Osteocyte (in vitro differentiated cells): Measurements from ENCODE around the gene HDDC2. TPM values are rescaled to one million over a fixed set of nuclear protein-coding genes. Genes with fewer than 3 reads are reported as not detected.

ENCODE experiments used
- DNase-seq: peaks from one replicate; pipeline ENCODE4 v3.0.0; 2021; ENCODE audit warnings: mixed read lengths; ENCODE audit not compliant: unreplicated experiment; ENCODE audit errors: extremely low spot score
- H3K27ac Mint-ChIP-seq: one replicate; pipeline ENCODE4 v1.8.0; 2021; ENCODE audit warnings: mild to moderate bottlenecking, mixed read lengths; ENCODE audit not compliant: unreplicated experiment
- H3K27me3 Mint-ChIP-seq: one replicate; pipeline ENCODE4 v1.8.0; 2021; ENCODE audit warnings: mixed read lengths; ENCODE audit not compliant: unreplicated experiment
- H3K36me3 Mint-ChIP-seq: one replicate; pipeline ENCODE4 v1.8.0; 2021; ENCODE audit warnings: mixed read lengths; ENCODE audit not compliant: unreplicated experiment
- H3K4me1 Mint-ChIP-seq: one replicate; pipeline ENCODE4 v1.8.0; 2021; ENCODE audit warnings: mixed read lengths; ENCODE audit not compliant: unreplicated experiment
- H3K4me3 Mint-ChIP-seq: one replicate; pipeline ENCODE4 v1.8.0; 2021; ENCODE audit warnings: mild to moderate bottlenecking, moderate library complexity, mixed read lengths; ENCODE audit not compliant: unreplicated experiment
- H3K9me3 Mint-ChIP-seq: one replicate; pipeline ENCODE4 v1.8.0; 2021; ENCODE audit warnings: mixed read lengths; ENCODE audit not compliant: unreplicated experiment
- total RNA-seq: library from RNA; stranded (reverse); gene quantifications from 2 replicates; pipeline ENCODE4 v1.2.1, GENCODE V29; 2021
- TF ChIP-seq, protein P1 (sequence below): fragments of 200-600 bp; sonication (generic); IDR thresholded peaks from 2 replicates; pipeline ENCODE4 v1.5.0; 2021; ENCODE audit warnings: antibody characterized with exemption, mild to moderate bottlenecking, moderate library complexity

Gene HDDC2
- total RNA-seq, 1 donor from 2014 or later: 56.6 TPM

DNA sequence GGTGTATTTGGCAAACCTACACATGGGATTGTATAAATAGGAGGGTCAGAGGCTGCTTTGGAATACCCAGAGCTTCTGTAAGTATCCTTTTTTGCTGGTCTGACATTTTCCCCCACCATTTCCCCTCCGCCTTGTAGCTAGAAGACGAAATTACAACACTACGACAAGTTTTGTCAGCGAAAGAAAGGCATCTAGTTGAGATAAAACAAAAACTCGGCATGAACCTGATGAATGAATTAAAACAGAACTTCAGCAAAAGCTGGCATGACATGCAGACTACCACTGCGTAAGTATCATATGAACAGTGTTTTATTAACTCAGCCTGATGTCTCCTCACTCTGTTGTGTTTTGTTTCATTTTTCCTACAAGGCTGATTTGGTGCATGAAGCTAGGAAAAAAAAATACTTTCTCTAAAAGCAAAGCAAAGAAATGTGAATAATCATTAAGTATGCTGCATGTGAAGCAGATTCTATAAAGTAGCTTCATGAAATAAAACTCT lies 72.7 kb downstream of the HDDC2 start:
- H3K4me1 Mint-ChIP-seq: peaks cover 15% of the 10 kb centered on the region
- no peaks in the 10 kb centered on the region for H3K27me3 Mint-ChIP-seq
- no peak overlapping the region for H3K4me3 Mint-ChIP-seq

DNA sequence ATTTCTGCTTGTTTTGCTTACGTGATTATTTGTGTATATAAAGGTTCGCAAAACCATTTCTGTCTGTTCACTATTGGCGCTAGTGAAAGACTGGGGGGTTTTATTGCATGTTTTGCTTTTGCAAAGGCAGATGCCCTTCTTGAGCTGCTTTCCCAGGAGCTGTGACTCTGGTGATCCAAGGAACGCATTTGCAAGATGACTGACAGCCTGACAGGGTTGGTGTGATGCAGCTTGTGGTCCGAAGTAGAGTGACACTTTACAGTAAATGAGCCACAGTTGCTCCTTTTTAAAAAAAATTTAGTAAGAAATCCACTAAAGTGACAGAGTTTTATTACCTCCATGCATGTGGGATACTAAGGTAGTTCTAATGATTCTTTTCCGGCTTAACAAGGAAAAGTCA lies 74.5 kb downstream of the HDDC2 start:
- no peak for DNase-seq
- no peak overlapping the region for H3K4me3 Mint-ChIP-seq
- no peaks in the 10 kb centered on the region for H3K9me3 Mint-ChIP-seq
- no peaks in the 10 kb centered on the region for H3K27me3 Mint-ChIP-seq
- peaks cover 19% of the 10 kb centered on the region for H3K4me1 Mint-ChIP-seq
- no peaks in the 10 kb centered on the region for H3K36me3 Mint-ChIP-seq
- TF ChIP-seq, protein P1, sequence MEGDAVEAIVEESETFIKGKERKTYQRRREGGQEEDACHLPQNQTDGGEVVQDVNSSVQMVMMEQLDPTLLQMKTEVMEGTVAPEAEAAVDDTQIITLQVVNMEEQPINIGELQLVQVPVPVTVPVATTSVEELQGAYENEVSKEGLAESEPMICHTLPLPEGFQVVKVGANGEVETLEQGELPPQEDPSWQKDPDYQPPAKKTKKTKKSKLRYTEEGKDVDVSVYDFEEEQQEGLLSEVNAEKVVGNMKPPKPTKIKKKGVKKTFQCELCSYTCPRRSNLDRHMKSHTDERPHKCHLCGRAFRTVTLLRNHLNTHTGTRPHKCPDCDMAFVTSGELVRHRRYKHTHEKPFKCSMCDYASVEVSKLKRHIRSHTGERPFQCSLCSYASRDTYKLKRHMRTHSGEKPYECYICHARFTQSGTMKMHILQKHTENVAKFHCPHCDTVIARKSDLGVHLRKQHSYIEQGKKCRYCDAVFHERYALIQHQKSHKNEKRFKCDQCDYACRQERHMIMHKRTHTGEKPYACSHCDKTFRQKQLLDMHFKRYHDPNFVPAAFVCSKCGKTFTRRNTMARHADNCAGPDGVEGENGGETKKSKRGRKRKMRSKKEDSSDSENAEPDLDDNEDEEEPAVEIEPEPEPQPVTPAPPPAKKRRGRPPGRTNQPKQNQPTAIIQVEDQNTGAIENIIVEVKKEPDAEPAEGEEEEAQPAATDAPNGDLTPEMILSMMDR: no peak
- H3K27ac Mint-ChIP-seq: no peak overlapping the region

More for the DNA sequence above, 72.7 kb downstream of the HDDC2 start:
- Mint-ChIP-seq H3K9me3 (no peaks in the 10 kb centered on the region), H3K27ac (no peak overlapping the region), H3K36me3 (no peaks in the 10 kb centered on the region)
- TF ChIP-seq, protein P1: no peak
- DNase-seq: no peak

Other genes starting within 250 kb of the HDDC2 start
- gene TPD52L1, start 148.2 kb downstream of the HDDC2 start, total RNA-seq: 7.2 and 9.9 TPM in 2 replicates